Trophoblast cell (in vitro differentiated cells and primary cell): ENCODE measurements around the gene TECPR1.

Source experiments
- DNase-seq, 2 donors: peaks; one replicate each; pipeline ENCODE4 v3.0.0-alpha.2; 2016
- H2AFZ ChIP-seq: 2 replicates; pipeline ENCODE4 v1.6.1; 2013; ENCODE audit warnings: low read length, moderate library complexity, mild to moderate bottlenecking; ENCODE audit not compliant: insufficient read depth, poor library complexity
- H2AK5ac ChIP-seq: 2 replicates; pipeline ENCODE4 v1.6.1; 2013; ENCODE audit warnings: mild to moderate bottlenecking, low read length
- H2BK120ac ChIP-seq: 2 replicates; pipeline ENCODE4 v1.6.1; 2013; ENCODE audit warnings: low read length, mild to moderate bottlenecking, moderate library complexity; ENCODE audit not compliant: insufficient read depth, poor library complexity
- H2BK12ac ChIP-seq: 2 replicates; pipeline ENCODE4 v1.6.1; 2013; ENCODE audit warnings: mild to moderate bottlenecking, low read length, moderate library complexity
- H2BK5ac ChIP-seq: 2 replicates; pipeline ENCODE4 v1.6.1; 2013; ENCODE audit warnings: low read length, low read depth, moderate library complexity, mild to moderate bottlenecking; ENCODE audit not compliant: poor library complexity
- H3K14ac ChIP-seq: 2 replicates; pipeline ENCODE4 v1.6.1; 2013; ENCODE audit warnings: mild to moderate bottlenecking, low read length
- H3K18ac ChIP-seq: 2 replicates; pipeline ENCODE4 v1.6.1; 2013; ENCODE audit warnings: mild to moderate bottlenecking, low read length
- H3K23ac ChIP-seq: 2 replicates; pipeline ENCODE4 v1.6.1; 2013; ENCODE audit warnings: low read length
- H3K27ac ChIP-seq: 2 replicates; pipeline ENCODE4 v1.5.1; 2013; ENCODE audit warnings: low read depth, mild to moderate bottlenecking, inconsistent platforms, low read length, moderate library complexity
- H3K27me3 ChIP-seq: 2 replicates; pipeline ENCODE4 v1.6.1; 2013; ENCODE audit warnings: inconsistent platforms, mild to moderate bottlenecking, low read length, moderate library complexity; ENCODE audit not compliant: insufficient read depth
- H3K36me3 ChIP-seq, 2 experiments: 1 replicate in 1 of 2; 2 replicates in 1 of 2; pipeline ENCODE4 v1.6.1; 2013; ENCODE audit warnings: low read length in 2 of 2, mild to moderate bottlenecking in 2 of 2, moderate library complexity in 1 of 2; ENCODE audit not compliant: insufficient read depth in 2 of 2, control insufficient read depth in 1 of 2
- H3K4ac ChIP-seq: 2 replicates; pipeline ENCODE4 v1.6.1; 2013; ENCODE audit warnings: low read depth, mild to moderate bottlenecking, low read length, moderate library complexity
- H3K4me1 ChIP-seq, 2 experiments: 1 replicate in 1 of 2; 2 replicates in 1 of 2; pipeline ENCODE4 v1.6.1; 2013; ENCODE audit warnings: low read length in 2 of 2, mild to moderate bottlenecking in 2 of 2, moderate library complexity in 1 of 2; ENCODE audit not compliant: insufficient read depth in 2 of 2, control insufficient read depth in 1 of 2
- H3K4me2 ChIP-seq: 2 replicates; pipeline ENCODE4 v1.6.1; 2013; ENCODE audit warnings: inconsistent platforms, mild to moderate bottlenecking, low read length, moderate library complexity
- H3K4me3 ChIP-seq: 2 replicates; pipeline ENCODE4 v1.5.1; 2013; ENCODE audit warnings: mild to moderate bottlenecking, low read depth, low read length, inconsistent platforms
- H3K79me1 ChIP-seq: one replicate; pipeline ENCODE4 v1.6.1; 2013; ENCODE audit warnings: low read length
- H3K79me2 ChIP-seq: 2 replicates; pipeline ENCODE4 v1.6.1; 2013; ENCODE audit warnings: low read length, mild to moderate bottlenecking; ENCODE audit not compliant: control insufficient read depth, insufficient read depth, poor library complexity
- H3K9ac ChIP-seq: 2 replicates; pipeline ENCODE4 v1.6.1; 2013; ENCODE audit warnings: mild to moderate bottlenecking, low read length
- H3K9me3 ChIP-seq: 2 replicates; pipeline ENCODE4 v1.6.1; 2013; ENCODE audit warnings: low read depth, mild to moderate bottlenecking, control low read depth, inconsistent platforms, low read length; ENCODE audit not compliant: insufficient read depth
- H4K12ac ChIP-seq: 2 replicates; pipeline ENCODE4 v1.6.1; 2013; ENCODE audit warnings: low read depth, mild to moderate bottlenecking, low read length, moderate library complexity
- H4K8ac ChIP-seq: 2 replicates; pipeline ENCODE4 v1.6.1; 2013; ENCODE audit warnings: low read depth, mild to moderate bottlenecking, low read length, moderate library complexity
- H4K91ac ChIP-seq: one replicate; pipeline ENCODE4 v1.6.1; 2013; ENCODE audit warnings: low read depth, mild to moderate bottlenecking, low read length, moderate library complexity
- WGBS: extraction: QIAGEN DNeasy Blood & Tissue Kit; methylation state at CpG from one replicate; pipeline ENCODE4 v1.1.7; 2013; ENCODE audit warnings: missing lambda C conversion rate; ENCODE audit not compliant: insufficient read length, insufficient coverage; ENCODE audit errors: extremely low coverage; 5-methylcytosine and 5-hydroxymethylcytosine counted together

The TECPR1 gene

DNA sequence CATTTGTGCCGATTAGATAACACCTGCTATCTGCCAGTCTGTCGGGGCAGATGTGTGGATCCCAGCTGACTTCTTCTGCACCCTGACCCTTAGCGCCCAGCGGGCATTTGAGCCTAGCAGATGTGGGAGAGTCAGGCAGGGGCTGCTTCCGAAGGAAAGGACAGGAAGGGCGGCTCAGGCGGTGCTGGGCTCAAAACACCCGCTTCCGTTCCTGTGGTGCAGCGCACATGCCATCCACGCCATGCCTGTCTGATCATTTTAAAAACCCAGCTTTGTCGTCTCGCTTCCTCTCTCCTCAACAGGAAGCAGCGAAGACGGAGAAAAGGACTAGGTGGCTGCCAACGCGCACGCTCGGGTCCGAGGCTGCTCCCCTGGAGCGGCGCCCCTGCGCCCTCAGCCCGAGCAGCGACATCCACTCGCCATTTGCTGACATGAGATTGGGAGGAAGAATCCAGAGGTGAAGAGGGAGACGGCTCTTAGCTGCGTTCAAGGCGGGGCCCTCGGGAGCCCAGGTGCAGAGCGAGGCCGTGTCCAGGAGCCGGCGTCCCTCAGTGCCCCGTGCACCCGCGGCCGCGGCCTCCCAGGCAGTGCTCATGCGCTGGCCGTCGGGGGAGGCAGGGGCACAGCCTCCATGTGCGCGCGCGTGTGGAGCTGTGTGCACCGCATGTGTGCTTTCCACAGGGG, 46.7 kb downstream of the TECPR1 start:
- Histone ChIP-seq H3K4ac (no peak overlapping the region), H3K4me1 (no peaks in the 10 kb centered on the region), H2AK5ac (no peak overlapping the region), H3K9ac (no peak overlapping the region), H4K8ac (no peak overlapping the region), H4K12ac (no peak overlapping the region), H3K14ac (no peak overlapping the region), H3K9me3 (no peaks in the 10 kb centered on the region), H3K4me3 (no peak overlapping the region), H2BK5ac (no peak overlapping the region), H3K27me3 (no peaks in the 10 kb centered on the region), H3K27ac (no peak overlapping the region), H3K79me1 (no peaks in the 10 kb centered on the region), H3K23ac (no peak overlapping the region), H3K79me2 (no peaks in the 10 kb centered on the region), H3K36me3 (peaks cover 16 to 18% of the 10 kb centered on the region in 2 experiments), H2AFZ (no peak overlapping the region), H3K4me2 (no peak overlapping the region), H2BK12ac (no peak overlapping the region), H2BK120ac (no peak overlapping the region), H3K18ac (no peak overlapping the region), H4K91ac (no peak overlapping the region)
- DNase-seq, result no peak
- WGBS, result no CpG with 5 or more reads among the region's 47 CpGs

DNA sequence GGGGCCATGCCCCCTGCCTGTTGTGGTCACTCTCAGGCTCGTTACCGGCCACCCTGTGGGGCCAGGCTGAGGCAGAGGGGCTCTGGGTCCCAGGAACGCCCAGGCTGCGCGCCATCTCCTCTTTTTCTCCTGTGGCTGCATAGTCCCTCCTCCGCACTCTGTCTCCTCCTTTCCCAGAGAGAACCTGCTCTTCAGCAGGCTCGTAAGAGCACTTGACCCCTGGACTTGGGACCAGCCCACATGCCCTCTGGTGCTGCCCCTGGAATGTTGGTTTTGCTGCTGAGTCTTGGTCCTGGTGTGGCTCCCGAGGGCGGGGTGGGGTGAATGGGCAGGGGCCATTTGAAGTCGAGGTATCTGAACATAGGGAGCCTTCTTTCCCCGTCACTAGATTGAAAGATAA, 47.4 kb downstream of the TECPR1 start:
- Histone ChIP-seq H3K79me1 (no peaks in the 10 kb centered on the region), H3K27ac (no peak overlapping the region), H3K27me3 (no peaks in the 10 kb centered on the region), H2AK5ac (no peak overlapping the region), H3K9ac (no peak overlapping the region), H4K12ac (no peak overlapping the region), H2BK5ac (no peak overlapping the region), H3K23ac (no peak overlapping the region), H4K8ac (no peak overlapping the region), H4K91ac (no peak overlapping the region), H2AFZ (no peak overlapping the region), H3K4ac (no peak overlapping the region), H3K4me1 (no peaks in the 10 kb centered on the region), H3K79me2 (no peaks in the 10 kb centered on the region), H3K9me3 (no peaks in the 10 kb centered on the region), H3K14ac (no peak overlapping the region), H3K4me2 (no peak overlapping the region), H3K4me3 (no peak overlapping the region), H3K18ac (no peak overlapping the region), H2BK12ac (no peak overlapping the region), H2BK120ac (no peak overlapping the region), H3K36me3 (peaks cover 16 to 18% of the 10 kb centered on the region in 2 experiments)
- no peak for DNase-seq
- no CpG with 5 or more reads among the region's 11 CpGs for WGBS

DNA sequence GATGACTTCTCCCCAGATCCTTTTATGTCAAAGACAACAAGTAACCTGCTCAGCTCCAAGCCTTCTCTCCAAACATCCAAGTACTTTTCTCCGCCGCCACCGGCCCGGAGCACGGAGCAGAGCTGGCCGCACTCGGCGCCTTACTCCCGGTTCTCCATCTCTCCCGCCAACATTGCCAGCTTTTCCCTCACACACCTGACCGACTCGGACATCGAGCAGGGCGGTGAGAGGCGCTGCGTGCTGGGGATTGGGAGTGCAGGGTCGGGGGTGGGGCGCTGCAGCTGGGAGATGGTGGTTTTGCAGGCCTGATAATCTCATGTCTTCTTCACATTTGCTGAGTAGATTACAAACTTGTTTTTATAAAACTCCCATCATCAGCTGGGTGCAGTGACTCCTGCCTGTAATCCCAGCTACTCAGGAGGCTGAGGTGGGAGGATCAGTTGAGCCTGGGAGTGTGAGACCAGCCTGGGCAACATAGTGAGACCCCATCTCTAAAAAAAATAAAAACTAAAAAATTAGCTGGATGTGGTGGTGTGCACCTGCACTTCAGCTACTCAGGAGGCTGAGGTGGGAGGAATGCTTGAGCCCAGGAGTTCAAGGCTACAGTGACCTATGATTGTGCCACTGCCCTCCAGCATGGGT, 47.9 kb downstream of the TECPR1 start:
- DNase-seq, result no peak
- H4K8ac ChIP-seq, result no peak overlapping the region
- H3K27ac ChIP-seq, result no peak overlapping the region
- H3K4me2 ChIP-seq, result no peak overlapping the region
- no peak overlapping the region for H2BK120ac ChIP-seq
- no peaks in the 10 kb centered on the region for H3K9me3 ChIP-seq
- no peak overlapping the region for H4K91ac ChIP-seq
- no peak overlapping the region for H3K4ac ChIP-seq
- H3K18ac ChIP-seq, result no peak overlapping the region
- H3K79me1 ChIP-seq, result no peaks in the 10 kb centered on the region
- H3K36me3 ChIP-seq, result peaks cover 16 to 18% of the 10 kb centered on the region in 2 experiments
- no peaks in the 10 kb centered on the region for H3K4me1 ChIP-seq
- H3K23ac ChIP-seq, result no peak overlapping the region
- no peak overlapping the region for H2BK5ac ChIP-seq
- no peak overlapping the region for H2BK12ac ChIP-seq
- no peaks in the 10 kb centered on the region for H3K27me3 ChIP-seq
- no CpG with 5 or more reads among the region's 18 CpGs for WGBS
- H3K9ac ChIP-seq, result no peak overlapping the region
- no peak overlapping the region for H4K12ac ChIP-seq
- no peak overlapping the region for H2AK5ac ChIP-seq
- H2AFZ ChIP-seq, result no peak overlapping the region
- H3K14ac ChIP-seq, result no peak overlapping the region
- H3K79me2 ChIP-seq, result no peaks in the 10 kb centered on the region
- H3K4me3 ChIP-seq, result no peak overlapping the region

DNA sequence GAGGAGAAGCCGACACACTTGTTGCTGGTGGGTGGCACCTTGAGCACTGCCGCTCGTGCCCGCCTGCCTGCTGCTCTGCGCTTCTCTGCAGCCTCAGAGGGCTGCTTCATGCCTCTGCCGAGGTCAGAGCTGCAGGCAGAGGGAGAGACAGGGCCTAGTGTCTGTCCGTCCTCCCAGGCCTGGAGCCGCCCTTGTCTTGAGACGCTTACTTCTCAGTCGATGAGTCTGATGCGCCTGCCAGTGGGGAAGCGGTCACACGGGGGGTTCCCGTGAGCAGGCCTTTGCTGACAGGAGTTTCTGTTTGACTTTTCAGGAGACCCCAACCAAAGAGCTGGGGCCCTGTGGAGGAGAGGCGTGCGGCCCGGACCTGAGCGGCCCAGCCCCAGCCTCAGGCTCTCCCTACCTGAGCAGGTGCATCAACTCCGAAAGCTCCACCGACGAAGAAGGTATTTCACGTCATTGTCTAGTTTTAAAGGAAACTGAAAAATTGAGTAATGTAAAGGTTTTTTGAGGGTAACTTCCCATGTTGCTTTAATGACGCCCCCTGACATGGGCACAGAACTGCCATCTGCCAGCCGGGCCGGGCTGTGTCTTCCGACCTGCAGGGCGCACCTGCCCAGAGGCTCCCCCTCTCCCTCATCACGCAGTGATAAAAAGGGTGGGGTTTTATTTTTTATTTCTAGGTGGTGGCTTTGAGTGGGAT, 48.6 kb downstream of the TECPR1 start:
- no peak overlapping the region for H3K27ac ChIP-seq
- no peaks in the 10 kb centered on the region for H3K27me3 ChIP-seq
- H3K4me2 ChIP-seq, result no peak overlapping the region
- no peak overlapping the region for H3K4me3 ChIP-seq
- no peak overlapping the region for H4K8ac ChIP-seq
- no peak overlapping the region for H3K9ac ChIP-seq
- H3K9me3 ChIP-seq, result no peaks in the 10 kb centered on the region
- no peak overlapping the region for H2BK12ac ChIP-seq
- no peak overlapping the region for H4K12ac ChIP-seq
- H2AFZ ChIP-seq, result no peak overlapping the region
- no peak overlapping the region for H3K18ac ChIP-seq
- H3K36me3 ChIP-seq, result peaks cover 16 to 18% of the 10 kb centered on the region in 2 experiments
- WGBS, result no CpG with 5 or more reads among the region's 28 CpGs
- no peak overlapping the region for H2BK120ac ChIP-seq
- H3K79me2 ChIP-seq, result no peaks in the 10 kb centered on the region
- H3K14ac ChIP-seq, result no peak overlapping the region
- H4K91ac ChIP-seq, result no peak overlapping the region
- DNase-seq, result no peak
- H3K4ac ChIP-seq, result no peak overlapping the region
- no peak overlapping the region for H2BK5ac ChIP-seq
- H2AK5ac ChIP-seq, result no peak overlapping the region
- H3K23ac ChIP-seq, result no peak overlapping the region
- H3K4me1 ChIP-seq, result no peaks in the 10 kb centered on the region
- no peaks in the 10 kb centered on the region for H3K79me1 ChIP-seq
